GM10847 (cell line): ENCODE results near the gene GM2A.

Experiments used
- POLR2A ChIP-seq: IDR thresholded peaks from 2 replicates; pipeline ENCODE4 v1.6.1; 2011; ENCODE audit not compliant: insufficient read length; ENCODE audit errors: extremely low read depth

GM2A gene

DNA sequence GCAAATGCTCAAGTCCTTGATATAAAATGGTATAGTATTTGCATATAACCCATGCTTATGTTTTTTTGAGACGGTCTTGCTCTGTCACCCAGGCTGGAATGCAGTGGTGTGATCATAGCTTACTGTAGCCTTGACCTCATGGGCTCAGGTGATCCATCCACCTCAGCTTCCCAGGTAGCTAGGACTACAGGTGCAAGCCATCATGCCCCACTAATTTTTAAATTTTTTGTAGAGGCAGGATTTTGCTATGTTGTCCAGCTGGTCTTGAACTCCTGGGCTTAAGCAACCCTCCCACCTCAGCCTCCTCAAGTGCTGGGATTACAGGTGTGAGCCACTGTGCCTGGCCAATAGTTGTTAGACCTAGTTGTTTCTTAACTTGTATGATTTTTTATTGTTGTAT is 33.3 kb downstream of the GM2A start:
- TF ChIP-seq POLR2A, result no peak

GRCh38 chr5:151288180-151288579 is 35.2 kb downstream of the GM2A start:
- no peak for TF ChIP-seq POLR2A

GRCh38 chr5:151293624-151294023 is 40.6 kb downstream of the GM2A start:
- no peak for TF ChIP-seq POLR2A

DNA sequence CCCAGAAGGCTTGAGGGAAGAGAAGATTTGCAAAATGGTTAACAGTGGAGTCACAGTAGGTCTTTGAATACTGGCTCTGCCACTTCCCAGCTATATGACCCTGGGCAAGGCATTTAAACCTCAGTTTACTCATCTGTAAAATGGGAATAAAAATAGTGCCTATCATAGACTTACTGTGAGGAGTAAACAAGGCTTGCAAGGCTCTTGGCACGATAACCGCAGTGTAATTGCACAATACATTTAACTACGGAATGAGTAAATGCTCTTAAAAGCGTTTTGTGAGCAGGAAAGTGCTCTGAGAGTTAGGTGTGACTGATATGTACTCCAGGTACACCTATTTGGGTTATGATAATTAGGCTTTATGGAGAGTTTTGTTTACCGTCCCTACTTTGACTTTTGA is 42.2 kb downstream of the GM2A start:
- no peak for TF ChIP-seq POLR2A

DNA sequence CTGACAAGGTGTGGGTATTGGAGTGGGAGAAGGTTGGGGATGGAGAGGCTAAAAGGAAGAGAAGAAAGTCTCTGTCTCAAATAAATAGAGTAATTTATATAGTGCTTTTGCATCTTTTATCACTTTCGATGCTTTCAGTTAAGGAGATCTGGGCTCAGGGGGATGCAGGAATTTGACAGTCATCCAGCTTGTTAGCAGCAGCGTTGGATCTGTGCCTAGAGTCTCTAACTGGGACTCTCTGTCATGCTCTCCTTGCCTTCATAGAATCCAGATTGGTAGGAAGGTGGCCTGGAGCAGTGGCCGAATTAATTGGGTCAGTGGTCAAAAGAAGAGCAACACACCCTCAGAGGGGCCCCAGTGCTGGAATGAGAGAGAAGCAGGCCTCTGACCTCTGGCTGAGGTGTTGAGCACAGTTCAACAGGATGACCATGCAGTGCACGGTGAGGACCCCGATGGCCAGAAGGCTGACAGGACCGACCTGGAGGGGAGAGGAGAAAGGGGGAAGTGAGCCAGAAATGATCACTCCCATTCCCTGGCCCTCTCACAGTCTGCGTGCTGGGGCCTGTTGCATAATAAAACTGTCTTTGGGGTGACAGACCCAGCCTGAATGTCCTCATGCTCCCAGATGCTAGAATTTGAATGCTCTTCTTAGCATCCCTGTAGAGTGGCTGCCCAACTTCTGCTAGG is 42.9 kb downstream of the GM2A start:
- no peak for TF ChIP-seq POLR2A

DNA sequence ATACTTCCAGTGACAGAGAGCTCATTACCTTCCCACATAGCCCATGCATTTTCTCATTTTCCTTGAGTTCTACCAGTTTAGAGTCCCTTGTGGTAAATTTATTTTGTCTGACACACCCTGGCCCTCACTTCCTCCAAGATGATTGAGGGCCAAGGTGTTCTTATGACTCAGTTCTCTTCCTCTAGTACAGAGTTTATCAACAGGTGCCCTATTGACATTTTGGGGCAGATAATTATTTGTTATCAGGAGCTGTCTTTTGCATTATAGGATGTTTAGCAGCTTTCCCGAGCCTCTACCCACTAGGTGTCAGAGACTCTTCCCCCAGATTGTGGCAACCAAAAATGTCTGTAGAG is 43.5 kb downstream of the GM2A start:
- TF ChIP-seq POLR2A, result no peak

DNA sequence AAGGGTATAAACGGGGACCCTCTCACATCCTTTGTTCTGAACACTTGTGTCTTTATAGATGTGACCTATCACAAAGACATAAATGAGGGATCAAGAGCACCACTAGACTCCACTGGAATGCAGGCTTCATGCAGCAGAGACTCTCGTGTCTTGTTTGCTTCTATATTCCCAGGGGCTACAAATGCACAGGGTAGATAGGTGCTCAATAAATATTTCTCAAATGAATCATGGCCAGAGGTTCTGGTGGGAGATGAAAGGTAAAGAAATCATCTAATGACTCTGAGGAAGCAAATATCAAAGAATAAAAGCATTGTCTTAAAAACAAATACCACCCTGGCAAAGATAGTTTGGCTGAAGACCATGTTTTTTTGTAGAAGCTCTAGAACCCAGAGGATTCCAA is 44.0 kb downstream of the GM2A start:
- TF ChIP-seq POLR2A, result no peak

- no peak for TF ChIP-seq POLR2A
Observed at GRCh38 chr5:151298063-151298855, 45.3 kb downstream of the GM2A start.

GRCh38 chr5:151303666-151304065 is 50.7 kb downstream of the GM2A start, which contains the start of gene SLC36A3:
TSS of gene SLC36A3 (minus strand) at chr5:151303766. CDS start at chr5:151303354, 412 bp downstream.
- TF ChIP-seq POLR2A, result no peak

GRCh38 chr5:151310932-151311331 is 57.9 kb downstream of the GM2A start:
- TF ChIP-seq POLR2A, result no peak

DNA sequence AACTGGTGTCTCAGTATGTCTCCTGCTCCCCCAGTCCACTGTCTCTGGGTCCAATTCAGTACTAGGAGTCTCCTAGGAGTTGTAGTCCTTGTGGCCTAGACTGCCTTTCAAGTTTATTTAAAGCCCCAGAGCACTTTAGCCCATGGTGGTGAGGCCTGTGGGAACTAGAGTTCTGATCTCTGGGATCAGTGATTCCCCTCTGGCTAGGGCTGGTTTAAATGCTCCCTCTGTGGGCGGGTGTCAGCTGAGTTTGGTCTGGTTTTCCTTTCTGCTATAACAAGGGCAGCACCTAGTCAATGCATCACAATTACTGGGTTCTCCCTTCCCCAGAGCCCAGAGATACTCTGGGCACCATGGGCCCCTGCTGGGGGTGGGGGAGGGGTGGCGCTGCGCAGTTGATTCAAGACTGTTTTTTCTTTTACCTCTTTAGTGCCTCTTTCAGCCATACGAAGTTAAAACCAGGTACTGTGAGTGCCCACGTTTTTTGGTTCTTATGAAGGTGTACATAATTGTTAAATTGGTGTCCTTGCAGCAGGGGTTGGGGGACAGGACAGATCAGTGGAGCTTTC is 59.9 kb downstream of the GM2A start:
- no peak for TF ChIP-seq POLR2A

DNA sequence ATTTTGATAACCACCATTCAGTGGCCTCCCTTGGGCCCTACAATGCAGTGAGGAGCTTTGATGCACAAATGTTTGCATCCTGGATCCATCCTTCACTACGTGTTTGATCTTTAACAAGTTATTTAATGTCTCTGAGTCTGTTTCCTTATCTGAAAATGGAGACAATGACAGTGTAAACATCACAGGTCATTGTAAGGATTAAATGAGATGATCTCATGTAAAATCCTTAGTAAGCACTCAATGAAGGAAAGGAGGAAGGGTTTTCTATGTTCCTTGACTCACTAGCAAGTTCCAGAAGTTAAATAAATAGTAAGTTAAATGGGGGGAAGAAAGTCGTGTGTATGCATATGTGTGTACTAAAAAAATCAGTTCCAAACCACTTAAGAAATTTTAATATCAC is 60.4 kb downstream of the GM2A start:
- TF ChIP-seq POLR2A, result no peak

- no peak for TF ChIP-seq POLR2A
Observed at GRCh38 chr5:151315998-151316597, 63.1 kb downstream of the GM2A start.

DNA sequence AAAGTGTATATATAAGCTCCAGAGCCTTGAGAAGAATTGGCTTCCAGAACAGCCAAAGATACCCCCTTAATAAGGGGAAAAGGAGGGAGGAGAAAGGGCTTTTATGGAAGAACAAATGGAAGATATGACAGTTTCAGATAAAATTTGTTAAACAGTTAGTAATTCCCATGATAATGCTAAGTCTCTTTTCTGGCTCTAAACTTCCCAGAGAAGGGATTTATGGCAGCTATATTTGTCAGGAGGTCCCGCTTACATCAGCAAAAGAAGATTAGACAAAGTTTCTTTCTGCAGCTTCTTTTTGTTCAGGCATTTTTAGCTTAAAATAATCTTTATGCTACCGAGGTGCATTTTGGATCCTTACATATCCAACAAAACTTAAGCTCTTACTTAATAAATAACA is 64.9 kb downstream of the GM2A start:
- TF ChIP-seq POLR2A, result no peak

DNA sequence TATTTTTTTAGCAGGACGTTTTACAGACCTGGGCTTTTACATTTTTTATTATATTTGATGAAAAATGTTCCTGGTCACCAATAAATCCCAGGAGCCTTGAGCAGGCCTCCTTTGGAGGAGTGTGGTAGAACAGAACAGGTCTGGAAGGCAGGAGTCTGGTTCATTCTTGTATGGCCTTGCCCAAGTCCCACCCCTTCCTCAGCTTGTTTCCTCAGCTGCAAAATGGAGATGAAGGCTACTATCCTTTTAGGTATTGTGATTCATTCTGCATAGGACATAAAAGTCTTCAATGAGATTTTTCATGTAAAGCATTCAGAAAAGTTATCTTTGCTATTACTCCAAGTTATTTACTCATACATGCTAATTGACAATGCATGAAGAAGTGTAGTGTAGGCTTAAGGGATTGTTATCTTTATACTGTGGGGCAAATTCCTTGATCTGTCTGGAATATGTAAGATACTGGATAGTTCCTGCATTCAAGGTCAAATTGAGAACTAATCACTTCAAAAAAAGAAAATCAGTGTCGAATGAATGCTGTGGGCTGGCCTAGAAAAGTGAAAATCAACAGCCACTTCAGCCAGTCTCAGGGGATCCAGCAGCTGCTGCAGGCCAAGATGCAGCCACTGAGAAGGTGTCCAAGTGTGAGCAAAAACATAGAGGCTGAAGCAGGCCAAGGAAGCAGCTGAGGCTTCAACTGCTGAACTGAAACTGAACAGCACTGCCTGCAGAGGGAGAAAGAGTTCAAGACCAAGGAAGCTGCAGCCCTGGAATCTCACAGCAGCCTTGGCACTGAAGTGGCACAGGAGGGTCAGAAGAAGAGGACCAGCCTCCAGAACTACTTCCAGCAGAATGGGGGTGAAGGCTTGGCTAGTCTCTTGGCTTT is 66.1 kb downstream of the GM2A start:
- no peak for TF ChIP-seq POLR2A
